ENCODE measurements around the gene ADCY6. TPM values are rescaled to one million over a fixed set of nuclear protein-coding genes. Genes with fewer than 3 reads are reported as not detected.

The ADCY6 gene
- total and polyA plus RNA-seq, 8 donors: 12.9 to 53.4 (median 21.6) TPM

DNA sequence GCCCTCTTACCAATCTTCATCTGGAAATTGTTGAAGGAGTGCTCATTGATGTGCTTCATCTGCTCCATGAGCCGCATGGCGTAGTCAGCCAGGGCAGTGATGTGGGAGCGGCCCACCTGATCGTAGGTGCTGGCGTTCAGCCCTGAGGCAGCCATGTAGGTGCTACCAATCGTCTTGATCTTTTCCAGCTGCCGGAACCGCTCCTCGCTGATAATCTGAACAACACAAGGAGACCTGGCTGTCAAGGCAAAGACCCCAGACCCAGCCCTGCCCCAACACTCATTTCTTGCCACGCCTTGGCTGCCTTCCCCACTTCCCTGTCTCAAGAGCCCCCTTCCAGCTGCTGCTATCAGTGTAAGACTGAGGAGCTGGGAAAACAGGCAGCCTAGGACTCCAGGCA lies 18.1 kb downstream of the ADCY6 start:
- intact Hi-C loops (cut with DNase I): no loop called here
- H3K9me3 ChIP-seq: no peaks in the 10 kb centered on the region
- DNase-seq: no peak
- ATAC-seq: no peak
- no peak overlapping the region for H3K4me3 ChIP-seq
- TF ChIP-seq, protein P1, sequence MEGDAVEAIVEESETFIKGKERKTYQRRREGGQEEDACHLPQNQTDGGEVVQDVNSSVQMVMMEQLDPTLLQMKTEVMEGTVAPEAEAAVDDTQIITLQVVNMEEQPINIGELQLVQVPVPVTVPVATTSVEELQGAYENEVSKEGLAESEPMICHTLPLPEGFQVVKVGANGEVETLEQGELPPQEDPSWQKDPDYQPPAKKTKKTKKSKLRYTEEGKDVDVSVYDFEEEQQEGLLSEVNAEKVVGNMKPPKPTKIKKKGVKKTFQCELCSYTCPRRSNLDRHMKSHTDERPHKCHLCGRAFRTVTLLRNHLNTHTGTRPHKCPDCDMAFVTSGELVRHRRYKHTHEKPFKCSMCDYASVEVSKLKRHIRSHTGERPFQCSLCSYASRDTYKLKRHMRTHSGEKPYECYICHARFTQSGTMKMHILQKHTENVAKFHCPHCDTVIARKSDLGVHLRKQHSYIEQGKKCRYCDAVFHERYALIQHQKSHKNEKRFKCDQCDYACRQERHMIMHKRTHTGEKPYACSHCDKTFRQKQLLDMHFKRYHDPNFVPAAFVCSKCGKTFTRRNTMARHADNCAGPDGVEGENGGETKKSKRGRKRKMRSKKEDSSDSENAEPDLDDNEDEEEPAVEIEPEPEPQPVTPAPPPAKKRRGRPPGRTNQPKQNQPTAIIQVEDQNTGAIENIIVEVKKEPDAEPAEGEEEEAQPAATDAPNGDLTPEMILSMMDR (IDR thresholded peaks at IDR 0.05): no peak
- H3K27me3 ChIP-seq: no peaks in the 10 kb centered on the region
- peaks cover 6 to 44% (median 15%) of the 10 kb centered on the region in 3 donors for H3K36me3 ChIP-seq
- FAIRE-seq: no peak
- no peak overlapping the region for H3K27ac ChIP-seq
- whole genome bisulfite sequencing, 2 donors: 91 to 95% methylated on average over 10 of the region's 10 CpGs
- H3K4me1 ChIP-seq: no peaks in the 10 kb centered on the region

DNA sequence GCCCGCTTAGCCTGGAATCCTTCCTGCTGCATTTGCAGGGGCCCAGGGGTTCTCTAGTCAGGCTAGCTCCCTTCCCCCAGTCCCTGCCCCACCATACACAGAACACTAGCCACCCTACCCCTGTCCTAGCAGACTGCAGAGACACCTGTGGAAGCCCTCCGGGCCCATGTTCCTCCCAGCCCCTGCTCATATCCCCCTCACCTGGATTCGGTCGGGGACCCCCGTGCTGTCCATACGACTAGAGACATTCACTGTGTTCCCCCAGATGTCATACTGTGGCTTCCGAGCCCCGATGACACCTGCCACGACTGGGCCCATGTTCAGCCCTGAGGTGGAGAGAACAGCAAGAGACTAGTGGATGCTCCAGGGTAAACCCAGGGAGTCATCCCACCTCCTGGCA lies 20.2 kb downstream of the ADCY6 start:
- Histone ChIP-seq H3K27ac (no peak overlapping the region), H3K36me3 (peaks cover 6 to 34% (median 15%) of the 10 kb centered on the region in 3 donors), H3K27me3 (no peaks in the 10 kb centered on the region), H3K4me3 (no peak overlapping the region), H3K9me3 (no peaks in the 10 kb centered on the region), H3K4me1 (no peaks in the 10 kb centered on the region)
- ATAC-seq (no peak), FAIRE-seq (no peak), DNase-seq (no peak)
- TF ChIP-seq, protein P1 (IDR thresholded peaks at IDR 0.05): no peak
- 94 to 96% methylated on average over 9 of the region's 9 CpGs for WGBS, 2 donors
- intact Hi-C loops (cut with DNase I): no loop called here

DNA sequence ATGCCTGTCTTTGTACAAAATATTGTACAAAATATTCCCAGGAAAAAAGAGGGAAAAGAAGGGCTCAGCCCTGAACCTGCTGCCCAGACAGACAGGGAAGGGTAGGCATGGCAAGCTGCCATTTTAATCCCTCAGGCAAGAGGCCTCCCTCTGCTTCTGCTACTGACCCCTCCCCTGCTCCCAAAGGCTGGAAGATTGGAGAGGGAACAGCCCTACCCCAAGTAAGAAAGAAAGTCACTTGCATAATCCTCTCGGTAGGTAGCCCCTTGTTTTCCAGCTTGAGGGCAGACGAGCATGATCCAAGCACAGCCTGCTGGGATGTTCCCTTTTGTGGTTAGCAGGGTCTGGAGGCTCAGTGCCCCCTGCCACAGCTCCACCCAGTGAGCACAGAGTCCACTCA lies 20.7 kb downstream of the ADCY6 start:
- ATAC-seq (no peak), FAIRE-seq (no peak)
- TF ChIP-seq, protein P1 (IDR thresholded peaks at IDR 0.05): no peak

DNA sequence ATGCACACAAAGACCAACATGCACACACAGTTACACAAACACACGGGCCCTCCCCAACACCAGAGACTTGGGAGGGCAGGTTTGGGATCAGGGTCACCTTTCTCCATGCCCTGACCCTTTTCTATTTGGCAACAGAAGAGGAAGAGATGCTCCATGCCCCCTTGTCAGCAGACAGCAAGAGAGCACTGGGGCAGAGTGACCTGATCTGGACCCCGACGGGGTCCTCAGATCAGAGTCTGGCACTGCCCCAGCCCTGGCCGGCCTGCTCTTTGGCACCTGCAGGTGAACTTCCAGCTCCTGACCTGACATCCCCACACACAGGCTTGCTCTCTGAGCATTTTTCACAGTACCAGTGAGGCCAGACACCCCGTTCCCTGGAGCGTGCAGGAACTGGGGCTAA lies 21.4 kb downstream of the ADCY6 start:
- no peak for DNase-seq
- peaks cover 4 to 25% (median 8%) of the 10 kb centered on the region in 3 donors for H3K36me3 ChIP-seq
- no peak overlapping the region for H3K27ac ChIP-seq
- no peaks in the 10 kb centered on the region for H3K9me3 ChIP-seq
- intact Hi-C loops (cut with DNase I): no loop called here
- H3K4me1 ChIP-seq: no peaks in the 10 kb centered on the region
- TF ChIP-seq, protein P1 (IDR thresholded peaks at IDR 0.05): no peak
- WGBS, 2 donors: 92% methylated on average over 6 of the region's 6 CpGs
- FAIRE-seq: no peak
- H3K4me3 ChIP-seq: no peak overlapping the region
- H3K27me3 ChIP-seq: no peaks in the 10 kb centered on the region
- no peak for ATAC-seq

More for the DNA sequence above, 20.7 kb downstream of the ADCY6 start:
- Histone ChIP-seq H3K36me3 (peaks cover 6 to 31% (median 12%) of the 10 kb centered on the region in 3 donors), H3K4me1 (no peaks in the 10 kb centered on the region), H3K27me3 (no peaks in the 10 kb centered on the region), H3K27ac (no peak overlapping the region), H3K9me3 (no peaks in the 10 kb centered on the region), H3K4me3 (no peak overlapping the region)
- 86 to 98% methylated on average over 2 of the region's 2 CpGs for WGBS, 2 donors
- intact Hi-C loops (cut with DNase I): no loop called here
- DNase-seq: no peak

DNA sequence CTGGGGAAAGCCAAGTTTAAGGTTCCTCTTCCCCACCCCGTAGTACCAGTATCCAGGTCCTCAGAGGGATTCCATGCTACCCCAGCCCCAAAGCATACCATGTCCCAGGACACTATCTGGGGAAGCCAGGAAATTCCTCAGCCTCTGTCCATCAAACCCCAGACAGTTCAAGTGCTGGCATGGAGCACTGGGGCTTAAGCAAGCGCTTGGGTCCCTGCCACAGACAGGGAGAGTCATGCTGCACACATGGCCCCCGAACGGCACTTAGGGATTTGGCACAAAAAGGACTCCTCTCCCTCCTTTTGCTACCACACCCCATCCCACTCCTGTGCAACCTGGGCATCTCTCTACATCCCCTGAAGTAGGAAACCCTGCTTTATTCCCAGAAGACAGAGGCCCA lies 21.8 kb downstream of the ADCY6 start:
- TF ChIP-seq, protein P1 (IDR thresholded peaks at IDR 0.05): no peak
- ATAC-seq: peak in 2 of 4 donors; percentile 28 to 58
- no peak for DNase-seq
- Histone ChIP-seq H3K27ac (no peak overlapping the region), H3K4me1 (no peaks in the 10 kb centered on the region), H3K36me3 (peaks cover 0 to 20% (median 7%) of the 10 kb centered on the region in 3 donors), H3K27me3 (no peaks in the 10 kb centered on the region), H3K4me3 (no peak overlapping the region), H3K9me3 (no peaks in the 10 kb centered on the region)
- no peak for FAIRE-seq
- intact Hi-C loops (cut with DNase I): no loop called here
- 85 to 88% methylated on average over 4 of the region's 4 CpGs for WGBS, 2 donors

Measured in pancreas (tissue), 10 donors.